T-helper 1 cell (primary cell): ENCODE data around the gene SMARCA2.

Source experiments
- DNase-seq, 5 donors: peaks; one replicate each; pipeline ENCODE4 v3.0.0-alpha.2; 2012 to 2020

Gene SMARCA2

DNA sequence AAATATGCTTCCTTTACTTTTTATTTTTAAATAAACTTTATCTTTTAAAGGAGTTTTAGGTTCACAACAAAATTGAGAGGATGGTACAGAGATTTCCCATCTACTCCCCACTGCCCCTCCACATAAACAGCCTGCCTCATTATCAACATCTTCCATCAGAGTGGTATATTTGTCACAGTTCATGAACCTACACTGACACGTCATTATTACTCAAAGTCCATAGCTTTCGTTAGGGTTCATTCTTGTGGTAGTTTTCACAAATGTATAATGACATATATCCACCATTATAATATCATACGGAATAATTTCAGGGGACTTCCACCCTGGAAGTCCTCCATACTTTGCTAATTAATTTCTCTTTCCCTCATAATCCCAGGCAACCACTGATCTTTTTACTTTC lies 204.9 kb downstream of the SMARCA2 start:
- no peak for DNase-seq

GRCh38 chr9:2227144-2227867 lies 212.2 kb downstream of the SMARCA2 start:
- DNase-seq, result no peak

DNA sequence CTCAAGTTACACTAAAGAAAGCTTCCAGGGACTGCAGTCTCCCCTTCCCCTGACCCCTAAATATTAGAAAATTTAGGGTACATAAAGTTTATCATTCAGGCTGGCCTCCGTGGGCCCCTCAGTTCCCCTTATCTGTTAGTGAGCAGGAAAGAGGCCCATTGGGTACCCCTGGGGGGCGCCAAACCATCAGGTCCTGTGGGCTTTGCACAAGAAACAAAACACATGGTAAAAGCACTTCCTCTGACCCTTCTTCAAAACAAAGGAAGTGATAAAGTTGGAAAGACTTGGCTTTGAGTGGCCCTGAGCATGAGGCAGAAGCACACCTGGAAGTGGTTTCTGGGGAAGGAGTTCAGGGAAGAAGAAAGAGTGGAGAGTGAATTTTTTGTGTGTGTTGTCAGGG lies 213.0 kb downstream of the SMARCA2 start:
- DNase-seq, result no peak

GRCh38 chr9:2228641-2229040 lies 213.5 kb downstream of the SMARCA2 start:
- no peak for DNase-seq

DNA sequence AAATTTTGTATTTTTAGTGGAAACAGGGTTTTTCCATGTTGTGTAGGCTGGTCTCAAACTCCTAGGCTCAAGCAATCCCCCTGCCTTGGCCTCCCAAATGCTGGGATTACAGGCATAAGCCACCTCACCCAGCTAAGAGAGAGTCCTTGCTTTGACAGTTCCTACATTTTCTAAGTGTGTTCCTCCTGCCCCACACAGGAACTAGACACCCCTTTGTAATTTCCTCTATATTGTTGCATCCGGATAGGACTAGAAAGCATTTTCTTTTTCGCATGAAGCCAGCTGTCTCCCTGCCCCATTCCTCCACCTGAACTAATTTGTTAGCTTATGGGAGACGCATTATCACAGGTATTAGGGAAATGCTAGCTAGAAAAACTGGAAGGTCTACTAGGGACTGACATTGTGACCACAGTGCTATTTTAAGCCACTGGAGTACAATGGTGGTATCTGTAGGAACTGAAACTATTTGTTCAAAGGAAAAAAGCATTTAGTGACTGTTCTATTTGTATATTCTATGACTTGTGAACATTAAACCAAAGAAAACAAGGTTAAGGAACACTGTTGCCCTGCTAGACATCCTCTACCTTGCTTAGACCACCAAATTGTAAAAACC lies 214.1 kb downstream of the SMARCA2 start:
- DNase-seq, result no peak

DNA sequence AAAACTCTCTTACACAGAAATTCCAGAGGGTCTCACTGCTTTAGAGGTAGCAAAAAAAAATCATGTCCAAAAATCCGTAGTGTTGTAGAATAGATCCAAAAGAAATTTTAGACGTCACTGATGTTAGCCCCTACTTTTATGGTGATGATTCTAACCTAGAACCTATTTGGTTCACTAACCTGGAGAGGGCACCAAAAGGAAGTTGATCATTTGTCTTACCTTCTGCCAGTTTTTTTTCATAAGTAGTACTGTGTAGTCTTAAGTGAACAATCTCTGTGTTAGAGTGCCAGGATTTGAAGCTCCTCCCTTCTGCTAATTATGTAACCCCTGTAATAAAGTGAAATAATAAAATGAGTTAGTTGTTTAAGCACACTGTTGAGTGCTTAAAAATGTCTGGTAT lies 215.2 kb downstream of the SMARCA2 start:
- DNase-seq, result no peak

- no peak for DNase-seq
Observed at GRCh38 chr9:2231101-2231500, 216.0 kb downstream of the SMARCA2 start.

GRCh38 chr9:2231829-2232228 lies 216.7 kb downstream of the SMARCA2 start:
- no peak for DNase-seq

DNA sequence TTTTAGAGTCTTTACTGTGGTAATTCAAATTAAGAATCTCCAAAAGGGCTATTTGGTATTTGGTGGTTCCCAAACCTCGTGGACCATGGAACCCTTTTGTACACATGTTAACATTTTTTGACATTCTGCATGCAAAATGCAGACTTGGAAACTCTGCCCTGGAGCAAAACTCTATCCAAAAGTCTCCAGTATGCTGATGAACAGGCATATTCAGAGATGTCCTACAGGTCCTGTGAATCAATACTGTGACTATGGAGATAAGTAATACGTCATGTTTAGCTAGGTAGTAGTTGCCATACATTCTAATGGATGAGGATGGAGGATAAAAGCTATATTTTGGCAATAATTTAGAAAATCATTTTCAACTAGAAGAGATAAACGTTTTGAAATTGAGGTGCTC lies 218.1 kb downstream of the SMARCA2 start:
- DNase-seq, result no peak

- no peak for DNase-seq
Observed at GRCh38 chr9:2234371-2234893, 219.3 kb downstream of the SMARCA2 start.

GRCh38 chr9:2235623-2236022 lies 220.5 kb downstream of the SMARCA2 start:
- no peak for DNase-seq

- DNase-seq, result no peak
Observed at GRCh38 chr9:2236850-2237249, 221.7 kb downstream of the SMARCA2 start.

DNA sequence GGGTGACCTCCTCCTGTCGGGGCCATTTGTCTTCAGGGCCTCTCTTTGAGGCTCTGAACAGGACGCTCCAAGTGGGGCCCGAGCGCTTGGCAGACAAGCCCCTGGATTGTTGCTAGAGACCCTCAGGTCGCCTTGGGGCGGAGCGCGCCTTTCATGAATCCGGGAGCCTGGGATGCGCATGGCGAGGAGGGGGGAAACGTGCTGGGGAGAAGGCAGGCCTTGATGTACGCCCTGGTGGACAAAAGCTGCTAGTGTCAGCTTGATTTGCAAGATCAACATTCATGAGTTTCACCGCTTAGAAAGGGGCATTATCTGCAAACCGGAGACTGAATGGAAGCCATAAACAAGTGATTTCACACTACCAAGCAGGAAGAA lies 226.3 kb downstream of the SMARCA2 start:
- no peak for DNase-seq

GRCh38 chr9:2241836-2242741 lies 226.9 kb downstream of the SMARCA2 start:
- DNase-seq, result peak in 4 of 5 donors; percentile 11 to 54 (median 20)

DNA sequence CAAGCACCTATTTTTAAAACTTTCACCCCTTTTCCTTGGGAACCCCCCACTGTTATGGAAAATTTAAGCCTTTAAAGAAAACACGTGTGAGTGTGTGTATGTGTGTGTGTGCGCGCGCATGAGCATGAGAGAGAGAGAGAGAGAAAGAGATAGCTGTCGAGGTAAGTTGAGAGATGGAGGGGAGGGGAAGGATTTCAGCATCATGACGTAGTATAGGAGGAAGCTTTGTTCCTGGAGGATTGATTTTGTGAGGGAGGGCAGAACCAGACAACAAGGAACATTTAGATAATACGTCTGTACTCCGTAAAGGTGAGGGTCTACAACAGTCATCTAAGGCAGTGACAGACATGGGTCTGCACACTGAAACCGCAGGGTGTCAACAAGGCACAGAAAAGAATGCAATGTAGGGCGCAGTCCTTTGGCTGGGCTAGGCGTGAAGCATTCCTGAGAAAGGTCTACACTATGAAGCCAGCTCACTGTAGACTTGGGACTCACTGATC lies 227.7 kb downstream of the SMARCA2 start:
- no peak for DNase-seq
